ENCODE data around the gene IL17RE.

GRCh38 chr3:9951126-9951525, 48.5 kb downstream of the IL17RE start:
- TF ChIP-seq ZFP91 (CRISPR knock-in tag; IDR thresholded peaks at IDR 0.05; ENCODE audit: borderline replicate concordance) (no peak), ZNF224 (CRISPR knock-in tag; IDR thresholded peaks at IDR 0.05) (no peak), CTCF (CRISPR knock-in tag; IDR thresholded peaks at IDR 0.05) (no peak), ISL2 (CRISPR knock-in tag; IDR thresholded peaks at IDR 0.05) (no peak), BCLAF1 (IDR thresholded peaks at IDR 0.05) (no peak), PTBP1 (IDR thresholded peaks at IDR 0.05; ENCODE audit: low read depth, low read length, poor library complexity, severe bottlenecking) (no peak), ESRRA (CRISPR knock-in tag; IDR thresholded peaks at IDR 0.05; ENCODE audit: low read depth) (no peak)

Measured in HepG2 (cell line).